Subcutaneous abdominal adipose tissue (tissue), 5 donors: ENCODE data around the gene CDK9.
A peak's percentile ranks its signal among the peaks of the same experiment; 100 is the strongest.

ENCODE experiments used
- H3K27ac ChIP-seq: one replicate; pipeline ENCODE4 v1.7.0; 2013; ENCODE audit warnings: low read depth, mild to moderate bottlenecking, inconsistent platforms, low read length, moderate library complexity
- H3K27me3 ChIP-seq, 5 donors: one replicate each; pipeline ENCODE4 v1.7.0; 2013; ENCODE audit warnings: low read length in 5 of 5, inconsistent platforms in 1 of 5; ENCODE audit not compliant: control insufficient read depth in 5 of 5, insufficient read depth in 4 of 5
- H3K36me3 ChIP-seq, 5 donors: one replicate each; pipeline ENCODE4 v1.7.0; 2013; ENCODE audit warnings: low read length in 5 of 5; ENCODE audit not compliant: control insufficient read depth in 5 of 5, insufficient read depth in 5 of 5
- H3K4me1 ChIP-seq, 5 donors: one replicate each; pipeline ENCODE4 v1.7.0; 2013; ENCODE audit warnings: low read length in 5 of 5, mild to moderate bottlenecking in 3 of 5, moderate library complexity in 1 of 5; ENCODE audit not compliant: control insufficient read depth in 5 of 5, insufficient read depth in 5 of 5
- H3K4me3 ChIP-seq, 5 donors: one replicate each; pipeline ENCODE4 v1.7.0; 2013; ENCODE audit warnings: low read length in 5 of 5, low read depth in 1 of 5
- H3K9ac ChIP-seq, 5 donors: one replicate each; pipeline ENCODE4 v1.7.0; 2013; ENCODE audit warnings: low read length in 5 of 5, mild to moderate bottlenecking in 4 of 5, moderate library complexity in 3 of 5
- H3K9me3 ChIP-seq, 5 donors: one replicate each; pipeline ENCODE4 v1.7.0; 2013; ENCODE audit warnings: low read length in 5 of 5; ENCODE audit not compliant: control insufficient read depth in 5 of 5
- donor health status: healthy.
- donor health status: healthy.
- donor health status: healthy.
- donor health status: healthy.
- donor health status: healthy.

CDK9 gene

GRCh38 chr9:127817881-127818434 lies 32.1 kb downstream of the CDK9 start:
- H3K27ac ChIP-seq: no peak overlapping the region
- H3K4me1 ChIP-seq: peaks cover 0 to 48% (median 0%) of the 10 kb centered on the region in 5 donors
- H3K9me3 ChIP-seq: no peaks in the 10 kb centered on the region
- H3K36me3 ChIP-seq: peaks cover 0 to 87% (median 72%) of the 10 kb centered on the region in 5 donors
- H3K9ac ChIP-seq: no peak overlapping the region
- H3K27me3 ChIP-seq: no peaks in the 10 kb centered on the region
- no peak overlapping the region for H3K4me3 ChIP-seq

GRCh38 chr9:127818574-127818973 lies 32.7 kb downstream of the CDK9 start:
- Histone ChIP-seq H3K4me1 (peaks cover 0 to 45% (median 0%) of the 10 kb centered on the region in 5 donors), H3K4me3 (no peak overlapping the region), H3K27me3 (no peaks in the 10 kb centered on the region), H3K27ac (no peak overlapping the region), H3K9ac (no peak overlapping the region), H3K9me3 (no peaks in the 10 kb centered on the region), H3K36me3 (peaks cover 0 to 82% (median 65%) of the 10 kb centered on the region in 5 donors)

GRCh38 chr9:127822108-127822507 lies 36.3 kb downstream of the CDK9 start:
- no peak overlapping the region for H3K9ac ChIP-seq
- no peak overlapping the region for H3K27ac ChIP-seq
- peaks cover 0 to 78% (median 61%) of the 10 kb centered on the region in 5 donors for H3K36me3 ChIP-seq

GRCh38 chr9:127825319-127826051 lies 39.7 kb downstream of the CDK9 start:
- Histone ChIP-seq H3K36me3 (peaks cover 0 to 57% (median 41%) of the 10 kb centered on the region in 5 donors), H3K9me3 (no peaks in the 10 kb centered on the region), H3K9ac (no peak overlapping the region), H3K4me3 (no peak overlapping the region), H3K4me1 (peaks cover 0 to 40% (median 27%) of the 10 kb centered on the region in 5 donors), H3K27me3 (no peaks in the 10 kb centered on the region), H3K27ac (no peak overlapping the region)

More at GRCh38 chr9:127822108-127822507, 36.3 kb downstream of the CDK9 start:
- Histone ChIP-seq H3K4me3 (no peak overlapping the region), H3K9me3 (no peaks in the 10 kb centered on the region), H3K4me1 (peaks cover 0 to 36% (median 6%) of the 10 kb centered on the region in 5 donors), H3K27me3 (no peaks in the 10 kb centered on the region)

- H3K27ac ChIP-seq: no peak overlapping the region
- H3K27me3 ChIP-seq: no peaks in the 10 kb centered on the region
- H3K4me3 ChIP-seq: no peak overlapping the region
- H3K36me3 ChIP-seq: peaks cover 0 to 50% (median 36%) of the 10 kb centered on the region in 5 donors
- H3K9me3 ChIP-seq: no peaks in the 10 kb centered on the region
- peaks cover 0 to 46% (median 27%) of the 10 kb centered on the region in 5 donors for H3K4me1 ChIP-seq
- no peak overlapping the region for H3K9ac ChIP-seq
Measured at GRCh38 chr9:127826253-127826913, 40.5 kb downstream of the CDK9 start.

- Histone ChIP-seq H3K27ac (peak overlapping the region; percentile 64), H3K9ac (peak overlapping the region in 4 of 5 donors; percentile 62 to 77 (median 70)), H3K9me3 (no peaks in the 10 kb centered on the region), H3K4me1 (peaks cover 0 to 56% (median 33%) of the 10 kb centered on the region in 5 donors), H3K27me3 (no peaks in the 10 kb centered on the region), H3K36me3 (peaks cover 0 to 42% (median 38%) of the 10 kb centered on the region in 5 donors), H3K4me3 (peak overlapping the region; percentile 26 to 67 (median 50))
Measured at GRCh38 chr9:127828262-127829031, 42.6 kb downstream of the CDK9 start.

GRCh38 chr9:127829205-127829906 lies 43.5 kb downstream of the CDK9 start:
- peaks cover 0 to 57% (median 41%) of the 10 kb centered on the region in 5 donors for H3K4me1 ChIP-seq
- H3K9me3 ChIP-seq: no peaks in the 10 kb centered on the region
- no peak overlapping the region for H3K9ac ChIP-seq
- H3K27ac ChIP-seq: peak overlapping the region; percentile 64
- no peak overlapping the region for H3K4me3 ChIP-seq
- H3K27me3 ChIP-seq: no peaks in the 10 kb centered on the region
- peaks cover 0 to 34% (median 32%) of the 10 kb centered on the region in 5 donors for H3K36me3 ChIP-seq

- no peaks in the 10 kb centered on the region for H3K27me3 ChIP-seq
- peak overlapping the region; percentile 27 for H3K27ac ChIP-seq
- no peak overlapping the region for H3K4me3 ChIP-seq
- H3K4me1 ChIP-seq: peaks cover 17 to 66% (median 57%) of the 10 kb centered on the region in 5 donors
- H3K9ac ChIP-seq: no peak overlapping the region
- peaks cover 0 to 15% (median 8%) of the 10 kb centered on the region in 5 donors for H3K36me3 ChIP-seq
- H3K9me3 ChIP-seq: no peaks in the 10 kb centered on the region
Measured at GRCh38 chr9:127832248-127832647, 46.4 kb downstream of the CDK9 start.

GRCh38 chr9:127833555-127833954 lies 47.7 kb downstream of the CDK9 start:
- no peaks in the 10 kb centered on the region for H3K27me3 ChIP-seq
- peaks cover 0 to 14% (median 8%) of the 10 kb centered on the region in 5 donors for H3K36me3 ChIP-seq
- H3K4me1 ChIP-seq: peaks cover 26 to 69% (median 60%) of the 10 kb centered on the region in 5 donors
- H3K9me3 ChIP-seq: no peaks in the 10 kb centered on the region
- H3K9ac ChIP-seq: peak overlapping the region in 1 of 5 donors; percentile 30
- H3K4me3 ChIP-seq: no peak overlapping the region
- peak overlapping the region; percentile 27 for H3K27ac ChIP-seq
